Endothelial cell of umbilical vein (primary cell): Measurements from ENCODE around the gene PIGV. TPM values are rescaled to one million over a fixed set of nuclear protein-coding genes. Genes with fewer than 3 reads are reported as not detected.

Source experiments
- BruUV-seq: library from RNA; stranded (reverse); fragments of 400-500 nt; replicated peaks from 2 replicates; lab custom pipeline; 2021; lab: Mats Ljungman, UMichigan
- CTCF ChIA-PET: fragments of 300-600, 350-600 bp; sonication (Branson Sonifier 250); formaldehyde crosslinking; loops from one replicate; lab custom pipeline; 2021; ENCODE audit warnings: antibody characterized with exemption, inconsistent platforms; lab: Charles Lee
- POLR2A ChIA-PET: fragments of 300-600, 350-600 bp; sonication (Branson Sonifier 250); formaldehyde crosslinking; loops from one replicate; lab custom pipeline; 2021; ENCODE audit warnings: antibody characterized with exemption, inconsistent platforms; lab: Charles Lee
- DNase-seq: peaks from one replicate; pipeline ENCODE4 v3.0.0-alpha.2; 2011; ENCODE audit warnings: low read depth, low spot score
- FAIRE-seq: peaks from 2 replicates; lab custom pipeline; 2011; peaks lifted over from hg19 to GRCh38; lab: Jason Lieb, UNC
- H2AFZ ChIP-seq: 2 replicates; pipeline ENCODE4 v1.6.0; 2012; ENCODE audit warnings: low read depth, low read length, control low read depth, inconsistent platforms
- H3K27ac ChIP-seq: 2 replicates; pipeline ENCODE4 v1.5.1; 2011; ENCODE audit warnings: low read depth, mild to moderate bottlenecking, control low read depth, low read length, moderate library complexity; ENCODE audit not compliant: insufficient read depth
- H3K27me3 ChIP-seq, 2 experiments: 2 replicates each; pipeline versions ENCODE4 v1.6.0 to v1.6.1; 2011; ENCODE audit warnings: low read length in 2 of 2, mixed read lengths in 1 of 2; ENCODE audit not compliant: control insufficient read depth in 2 of 2, insufficient read depth in 2 of 2
- H3K36me3 ChIP-seq, 2 experiments: 2 replicates in 1 of 2; 3 replicates in 1 of 2; pipeline ENCODE4 v1.5.1; 2011; ENCODE audit warnings: low read length in 2 of 2, mild to moderate bottlenecking in 1 of 2, moderate library complexity in 1 of 2; ENCODE audit not compliant: control insufficient read depth in 2 of 2, insufficient read depth in 2 of 2; ENCODE audit errors: extremely low read depth in 1 of 2
- H3K4me1 ChIP-seq: 3 replicates; pipeline ENCODE4 v1.5.1; 2011; ENCODE audit warnings: mild to moderate bottlenecking, low read length; ENCODE audit not compliant: control insufficient read depth, insufficient read depth; ENCODE audit errors: extremely low read depth
- H3K4me2 ChIP-seq: 2 replicates; pipeline ENCODE4 v1.6.1; 2011; ENCODE audit warnings: low read length, control low read depth, mixed read lengths; ENCODE audit not compliant: insufficient read depth
- H3K4me3 ChIP-seq, 3 experiments: fragments of 200-600 bp in 1 of 3; sonication (generic), shearing (Covaris generic) in 1 of 3; replicated peaks in 1 of 3; 2 replicates each; pipeline ENCODE4 v1.5.1; 2011 to 2016; ENCODE audit warnings: control low read depth in 3 of 3, low read length in 3 of 3, mild to moderate bottlenecking in 2 of 3, inconsistent platforms in 1 of 3, low read depth in 1 of 3, moderate library complexity in 1 of 3; ENCODE audit not compliant: insufficient read depth in 1 of 3
- H3K79me2 ChIP-seq: 2 replicates; pipeline ENCODE4 v1.6.0; 2012; ENCODE audit warnings: low read length, inconsistent platforms; ENCODE audit not compliant: control insufficient read depth, insufficient read depth
- H3K9ac ChIP-seq: replicated peaks from 2 replicates; pipeline ENCODE3; 2011; ENCODE audit warnings: low read length, control low read depth; ENCODE audit not compliant: insufficient read depth; ENCODE audit errors: extremely low read depth
- H3K9me1 ChIP-seq: replicated peaks from 3 replicates; pipeline ENCODE4 v1.6.0; 2011; ENCODE audit warnings: mild to moderate bottlenecking, low read length; ENCODE audit not compliant: control insufficient read depth, insufficient read depth; ENCODE audit errors: extremely low read depth
- H3K9me3 ChIP-seq: replicated peaks from 2 replicates; pipeline ENCODE4 v1.5.1; 2012; ENCODE audit warnings: low read length, inconsistent platforms; ENCODE audit not compliant: control insufficient read depth, insufficient read depth
- H4K20me1 ChIP-seq: replicated peaks from 2 replicates; pipeline ENCODE3; 2011; ENCODE audit warnings: mild to moderate bottlenecking, low read length; ENCODE audit not compliant: control insufficient read depth, insufficient read depth; ENCODE audit errors: extremely low read depth
- CTCF ChIP-seq, 2 donors: IDR thresholded peaks; 1 replicate in 1 of 2; 2 replicates in 1 of 2; pipeline ENCODE4 v1.5.1; 2011; ENCODE audit warnings: low read length in 2 of 2, mild to moderate bottlenecking in 2 of 2, moderate library complexity in 2 of 2, control low read depth in 1 of 2, inconsistent platforms in 1 of 2, low read depth in 1 of 2; ENCODE audit not compliant: insufficient read depth in 1 of 2; ENCODE audit errors: extremely low read depth in 1 of 2
- EZH2 ChIP-seq: IDR thresholded peaks from 2 replicates; pipeline ENCODE4 v1.6.1; 2012; ENCODE audit warnings: borderline replicate concordance, low read depth, mild to moderate bottlenecking, moderate library complexity, low read length, inconsistent platforms; ENCODE audit not compliant: severe bottlenecking
- FOS ChIP-seq: IDR thresholded peaks from 2 replicates; pipeline ENCODE4 v1.6.1; 2011; ENCODE audit warnings: mild to moderate bottlenecking, low read length, moderate library complexity, borderline replicate concordance; ENCODE audit not compliant: insufficient read depth
- GATA2 ChIP-seq: IDR thresholded peaks from 2 replicates; pipeline ENCODE4 v1.7.0; 2011; ENCODE audit warnings: low read depth, mild to moderate bottlenecking, moderate library complexity, mixed read lengths, low read length; ENCODE audit not compliant: insufficient read length, insufficient read depth
- MAX ChIP-seq: IDR thresholded peaks from 2 replicates; pipeline ENCODE4 v1.6.1; 2011; ENCODE audit not compliant: insufficient read depth, insufficient read length
- POLR2A ChIP-seq: IDR thresholded peaks from 2 replicates; pipeline ENCODE4 v1.6.1; 2012; ENCODE audit warnings: low read depth, mild to moderate bottlenecking, control low read depth, low read length
- POLR2AphosphoS5 ChIP-seq: IDR thresholded peaks from 2 replicates; pipeline ENCODE4 v1.6.1; 2012; ENCODE audit warnings: low read depth, mild to moderate bottlenecking, control low read depth, low read length, moderate library complexity; ENCODE audit not compliant: insufficient read depth
- dilution Hi-C: fragments of 300-500 bp; cut with MboI; formaldehyde crosslinking; loops from one replicate; pipeline ENCODE4 v1.15.0; 2019; ENCODE audit warnings: low sequenced_read_pairs; ENCODE audit not compliant: extremely low pct_ligation_motif_present
- intact Hi-C: fragments of 100-400 bp; cut with micrococcal nuclease; formaldehyde crosslinking; loops from one replicate; pipeline ENCODE4 v1.10.0; 2022
- polyA plus RNA-seq, 4 experiments: library from polyadenylated mRNA; depleted of rRNA in 3 of 4; stranded (reverse) in 3 of 4; unstranded in 1 of 4; fragments of >200 nt; gene quantifications; 2 replicates each; pipeline versions ENCODE4 v1.2.1 to v1.2.3, GENCODE V29; 2011 to 2012; ENCODE audit warnings: missing spikeins in 1 of 4
- total RNA-seq: library from RNA; stranded (reverse); gene quantifications from 2 replicates; pipeline ENCODE4 v1.2.3, GENCODE V29; 2021

Gene PIGV
- total and polyA plus RNA-seq, 2 donors (not counting 3 experiments of a cell fraction or from before 2014, with no cell fraction given): 7.5 to 11.9 TPM

- peaks cover 2 to 34% of the 10 kb centered on the region in 2 experiments for H3K36me3 ChIP-seq
- H3K79me2 ChIP-seq: peaks cover 26% of the 10 kb centered on the region
- no peaks in the 10 kb centered on the region for H4K20me1 ChIP-seq
- peaks cover 6% of the 10 kb centered on the region for H3K4me1 ChIP-seq
- no peaks in the 10 kb centered on the region for H3K9me3 ChIP-seq
- H3K27ac ChIP-seq: no peak overlapping the region
- no peak overlapping the region for H3K4me3 ChIP-seq
- FAIRE-seq (no peak), DNase-seq (no peak)
- H3K9ac ChIP-seq: no peak overlapping the region
- ChIA-PET POLR2A (no interaction called here), CTCF (interaction anchor here (0.8 kb wide), 1 partner anchor 18 kb away, joined by 3 read pairs; no protein-coding TSS in a partner anchor)
- dilution Hi-C loops (no loop called here), intact Hi-C loops (no loop called here)
- no peaks in the 10 kb centered on the region for H3K27me3 ChIP-seq
- no TSS peak for BruUV-seq
- no peak overlapping the region for H3K4me2 ChIP-seq
- H3K9me1 ChIP-seq: no peaks in the 10 kb centered on the region
- H2AFZ ChIP-seq: no peak overlapping the region
- TF ChIP-seq POLR2AphosphoS5: no peak
These were observed 43.9 kb downstream of the PIGV start for GRCh38 chr1:26831546-26832248.

- no peak overlapping the region for H3K4me2 ChIP-seq
- no peak overlapping the region for H3K4me3 ChIP-seq
- peaks cover 5% of the 10 kb centered on the region for H3K4me1 ChIP-seq
- no peak overlapping the region for H3K27ac ChIP-seq
- H4K20me1 ChIP-seq: no peaks in the 10 kb centered on the region
- peaks cover 2 to 34% of the 10 kb centered on the region in 2 experiments for H3K36me3 ChIP-seq
- no peak for TF ChIP-seq POLR2A
- no peak for TF ChIP-seq MAX
- no peak for TF ChIP-seq GATA2
- TF ChIP-seq FOS: no peak
- TF ChIP-seq EZH2: no peak
- TF ChIP-seq CTCF (IDR thresholded peaks at IDR 0.05; ENCODE audit: extremely low read depth in 1 of 2, insufficient read depth in 1 of 2, low read depth in 1 of 2, low read length in 2 of 2): no peak
- intact Hi-C loops (no loop called here), dilution Hi-C loops (no loop called here)
- no peaks in the 10 kb centered on the region for H3K27me3 ChIP-seq
- peaks cover 20% of the 10 kb centered on the region for H3K79me2 ChIP-seq
- H3K9me1 ChIP-seq: no peaks in the 10 kb centered on the region
- no peak overlapping the region for H3K9ac ChIP-seq
- CTCF ChIA-PET: interaction anchor here (0.8 kb wide), 1 partner anchor 17 kb away, joined by 3 read pairs; no protein-coding TSS in a partner anchor
- no peak overlapping the region for H2AFZ ChIP-seq
- BruUV-seq: no TSS peak
- H3K9me3 ChIP-seq: no peaks in the 10 kb centered on the region
- FAIRE-seq: no peak
- DNase-seq: no peak
- POLR2A ChIA-PET: no interaction called here
These were observed 44.7 kb downstream of the PIGV start for GRCh38 chr1:26832249-26832960.
